Lower leg skin (tissue), 4 donors: ENCODE results near the gene RSPH9. TPM values are rescaled to one million over a fixed set of nuclear protein-coding genes. Genes with fewer than 3 reads are reported as not detected.
A peak's percentile ranks its signal among the peaks of the same experiment; 100 is the strongest.
"Not testable (repeated sequence)": the region's sequence is repeated elsewhere in the genome, so short reads cannot be mapped to it uniquely, and the experiment has no call there.

Source experiments
- DNase-seq, 2 donors: peaks; one replicate each; pipeline ENCODE4 v3.0.0-alpha.2; 2019; ENCODE audit warnings: low spot score in 2 of 2
- H3K4me3 ChIP-seq: fragments of 200-600 bp; sonication (generic); 2 replicates; pipeline ENCODE4 v1.5.1; 2017; ENCODE audit warnings: mild to moderate bottlenecking, low read depth; ENCODE audit not compliant: poor library complexity, severe bottlenecking
- CTCF ChIP-seq, 3 donors: fragments of 450-650 bp; IDR thresholded peaks; one replicate each; pipeline ENCODE4 v1.5.1; 2016; ENCODE audit warnings: antibody characterized with exemption in 3 of 3, mild to moderate bottlenecking in 3 of 3, moderate library complexity in 2 of 3
- POLR2A ChIP-seq, 2 donors: fragments of 450-650 bp; IDR thresholded peaks; one replicate each; pipeline ENCODE4 v1.6.1; 2016 to 2017; ENCODE audit warnings: antibody characterized with exemption in 2 of 2, mild to moderate bottlenecking in 1 of 2, moderate library complexity in 1 of 2
- WGBS, 2 donors: methylation state at CpG; one replicate each; pipeline ENCODE4 v1.1.5; 2018; 5-methylcytosine and 5-hydroxymethylcytosine counted together
- intact Hi-C: fragments of 100-400 bp; cut with DNase I; formaldehyde crosslinking; loops from one replicate; pipeline ENCODE4 v1.15.0; 2023; ENCODE audit warnings: low total_unique reads
- total RNA-seq, 4 donors: library from RNA; depleted of rRNA; stranded (reverse); fragments of >200 nt; gene quantifications; one replicate each; pipeline ENCODE4 v1.1.0, GENCODE V29; 2016

RSPH9 gene
- total RNA-seq, 4 donors from 2014 or later = 0.17 to 0.42 TPM; not detected in 2

DNA sequence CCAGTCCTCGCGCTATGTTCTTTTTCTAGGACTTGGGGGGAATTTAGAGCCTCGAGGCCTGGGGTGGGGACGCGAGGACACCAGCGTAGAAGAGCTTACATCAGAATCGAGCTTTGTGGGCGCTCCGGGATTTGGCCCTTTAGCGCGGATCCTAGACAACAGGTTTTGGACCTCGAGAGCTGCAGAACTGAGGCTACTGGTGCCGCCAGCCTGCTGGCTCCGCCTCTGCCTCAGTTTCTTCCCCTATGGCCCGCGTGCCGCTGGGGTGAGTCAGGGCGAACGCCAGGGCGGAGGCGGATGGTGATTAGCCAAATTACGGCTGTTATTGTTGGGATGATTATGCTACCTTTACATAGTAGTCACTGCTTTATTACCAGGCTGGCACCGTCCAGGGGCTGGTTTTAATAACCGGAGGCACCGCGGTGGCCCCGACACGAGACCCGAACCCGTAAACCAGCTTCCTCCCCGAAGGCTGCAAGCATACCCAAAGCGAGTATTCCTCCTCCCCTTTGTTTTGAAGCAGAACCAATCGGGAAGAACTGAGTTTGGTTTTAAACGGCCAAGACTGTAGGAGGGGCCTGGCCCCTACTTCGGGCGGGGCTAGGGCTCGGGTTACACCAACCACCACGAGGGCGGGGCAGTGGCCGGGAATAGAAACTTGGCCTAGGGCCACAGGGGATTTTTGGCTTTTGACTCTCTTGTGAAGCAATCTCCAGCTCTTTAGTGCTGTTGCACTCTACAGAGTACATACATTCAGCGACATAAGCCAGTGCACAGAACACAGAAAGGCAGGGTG, 15.1 kb upstream of the RSPH9 start:
- DNase-seq = peak; percentile 98 to 99
- peak overlapping the region; percentile 40 for H3K4me3 ChIP-seq
- TF ChIP-seq POLR2A (IDR thresholded peaks at IDR 0.05) = no peak
- 0% methylated on average over 35 to 39 of the region's 41 CpGs for WGBS, 2 donors
- intact Hi-C loops = no loop called here

- no peak overlapping the region for H3K4me3 ChIP-seq
- intact Hi-C loops = no loop called here
- TF ChIP-seq CTCF (IDR thresholded peaks at IDR 0.05) (no peak), POLR2A (IDR thresholded peaks at IDR 0.05) (no peak)
- 87 to 96% methylated on average over 1 of the region's 1 CpG for WGBS, 2 donors
- DNase-seq = no peak
These were observed 13.7 kb upstream of the RSPH9 start for GRCh38 chr6:43630980-43631619.

DNA sequence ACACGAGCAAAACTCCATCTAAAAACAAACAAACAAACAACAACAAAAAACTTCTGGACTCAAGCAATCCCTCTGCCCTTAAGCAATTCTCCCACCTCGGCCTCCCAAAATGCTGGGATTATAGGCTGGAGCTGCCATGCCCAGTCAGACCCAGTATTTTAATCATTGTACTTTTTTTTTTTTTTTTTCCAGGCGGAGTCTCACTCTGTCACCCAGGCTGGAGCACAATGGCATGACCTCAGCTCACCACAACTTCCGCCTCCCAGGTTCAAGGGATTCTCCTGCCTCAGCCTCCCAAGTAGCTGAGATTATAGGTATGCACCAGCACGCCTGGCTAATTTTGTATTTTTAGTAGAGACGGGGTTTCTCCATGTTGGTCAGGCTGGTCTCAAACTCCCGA, 11.8 kb upstream of the RSPH9 start:
- intact Hi-C loops, DNase-seq, H3K4me3 ChIP-seq: not testable (repeated sequence)
- 89 to 90% methylated on average over 7 of the region's 7 CpGs for WGBS, 2 donors

GRCh38 chr6:43634702-43635303, 10.0 kb upstream of the RSPH9 start:
- intact Hi-C loops = no loop called here
- no peak overlapping the region for H3K4me3 ChIP-seq
- no peak for TF ChIP-seq CTCF (IDR thresholded peaks at IDR 0.05)
- TF ChIP-seq POLR2A (IDR thresholded peaks at IDR 0.05) = no peak
- WGBS, 2 donors = 71 to 76% methylated on average over 9 of the region's 9 CpGs
- no peak for DNase-seq

DNA sequence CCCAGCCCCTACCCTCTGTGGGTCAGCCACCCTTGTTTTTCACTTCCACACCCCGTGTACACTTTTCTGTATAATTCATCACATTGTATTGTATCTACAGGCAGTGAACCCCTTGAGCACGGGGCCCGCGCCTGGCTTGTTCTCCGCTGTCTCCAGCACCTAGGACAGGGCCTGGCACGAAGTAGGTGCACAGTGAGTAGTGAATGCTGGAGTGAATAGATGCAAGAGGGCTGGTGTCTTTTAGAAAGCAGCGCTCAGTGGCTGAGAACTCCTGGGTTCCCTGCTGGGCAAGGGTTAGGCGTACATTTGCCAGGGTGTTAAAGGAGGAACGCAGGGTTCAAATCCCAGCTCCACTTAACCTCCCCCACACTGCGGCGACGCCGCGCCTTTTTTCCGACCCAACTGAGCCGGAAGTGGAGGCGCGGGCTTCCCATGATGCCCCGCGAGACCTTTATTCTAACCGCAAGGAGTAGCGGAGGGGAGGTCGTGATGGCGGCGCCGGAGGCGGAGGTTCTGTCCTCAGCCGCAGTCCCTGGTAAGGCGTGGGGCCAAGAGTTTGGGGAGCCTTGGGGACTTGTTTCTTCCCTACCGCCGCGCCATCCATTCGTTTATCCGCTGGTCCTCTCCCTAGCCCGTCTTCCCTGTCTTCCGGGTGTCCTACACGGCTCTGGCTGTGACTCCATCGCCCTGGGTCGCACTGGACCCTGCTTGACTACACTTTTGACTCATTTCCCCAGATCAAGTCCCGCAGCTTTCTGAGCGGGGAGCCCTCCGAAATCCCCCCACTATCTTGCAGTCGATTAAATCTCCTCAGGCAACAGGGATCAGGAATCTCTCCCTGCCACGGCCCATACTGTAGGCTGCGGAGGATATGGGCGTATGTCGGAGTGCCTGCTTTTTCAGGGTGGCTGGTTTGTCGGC, 9.2 kb upstream of the RSPH9 start, which contains the start of gene MAD2L1BP:
TSS of gene MAD2L1BP (plus strand) at position 454 of the 921 bp plus-strand sequence. CDS start at position 490, 36 bp downstream.
- intact Hi-C loops = no loop called here
- no peak for TF ChIP-seq POLR2A (IDR thresholded peaks at IDR 0.05)
- no peak for TF ChIP-seq CTCF (IDR thresholded peaks at IDR 0.05)
- WGBS, 2 donors = 2 to 4% methylated on average over 36 to 48 of the region's 48 CpGs
- DNase-seq = peak; percentile 73 to 96
- peak within 1 kb of the TSS; percentile 56 for H3K4me3 ChIP-seq

DNA sequence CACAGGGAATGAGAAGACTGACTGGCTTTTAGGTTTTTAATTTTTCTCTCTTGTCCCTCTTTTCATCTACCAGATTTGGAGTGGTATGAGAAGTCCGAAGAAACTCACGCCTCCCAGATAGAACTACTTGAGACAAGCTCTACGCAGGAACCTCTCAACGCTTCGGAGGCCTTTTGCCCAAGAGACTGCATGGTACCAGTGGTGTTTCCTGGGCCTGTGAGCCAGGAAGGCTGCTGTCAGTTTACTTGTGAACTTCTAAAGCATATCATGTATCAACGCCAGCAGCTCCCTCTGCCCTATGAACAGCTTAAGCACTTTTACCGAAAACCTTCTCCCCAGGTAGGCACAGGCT, 8.6 kb upstream of the RSPH9 start:
- H3K4me3 ChIP-seq = peak overlapping the region; percentile 56
- DNase-seq = no peak
- WGBS, 2 donors = 16 to 17% methylated on average over 7 of the region's 7 CpGs
- TF ChIP-seq POLR2A (IDR thresholded peaks at IDR 0.05) = no peak
- no peak for TF ChIP-seq CTCF (IDR thresholded peaks at IDR 0.05)
- intact Hi-C loops = no loop called here
